GM23338 (cell line): ENCODE measurements around the gene FMNL1. TPM values are rescaled to one million over a fixed set of nuclear protein-coding genes. Genes with fewer than 3 reads are reported as not detected.

Source experiments
- ATAC-seq: fragments of 200-7000 bp; cut with Tn5 transposase; 3 replicates; pipeline ENCODE4 v1.9.1; 2020
- DNase-seq: peaks from one replicate; pipeline ENCODE4 v3.0.0-alpha.2; 2015; ENCODE audit warnings: low spot score
- H2AFZ ChIP-seq: fragments of 200-600 bp; sonication (generic); 2 replicates; pipeline ENCODE4 v1.8.0; 2016; ENCODE audit warnings: antibody characterized with exemption, mild to moderate bottlenecking, moderate library complexity
- H3F3A ChIP-seq: fragments of 200-600 bp; sonication (generic); replicated peaks from 2 replicates; pipeline ENCODE4 v1.8.0; 2017; ENCODE audit warnings: antibody characterized with exemption, mixed run types, low read depth
- H3K27ac ChIP-seq: fragments of 200-600 bp; sonication (generic); 2 replicates; pipeline ENCODE4 v1.6.1; 2016; ENCODE audit warnings: low read depth
- H3K27me3 ChIP-seq: fragments of 200-600 bp; sonication (generic); 2 replicates; pipeline ENCODE4 v1.8.0; 2016; ENCODE audit warnings: mild to moderate bottlenecking, mixed run types, moderate library complexity; ENCODE audit not compliant: insufficient read depth
- H3K36me3 ChIP-seq: fragments of 200-600 bp; sonication (generic); 2 replicates; pipeline ENCODE4 v1.8.0; 2016; ENCODE audit warnings: mild to moderate bottlenecking; ENCODE audit not compliant: insufficient read depth
- H3K4me1 ChIP-seq: fragments of 200-600 bp; sonication (generic); 2 replicates; pipeline ENCODE4 v1.8.0; 2016; ENCODE audit warnings: mild to moderate bottlenecking, moderate library complexity; ENCODE audit not compliant: insufficient read depth
- H3K4me2 ChIP-seq: fragments of 200-600 bp; sonication (generic); 2 replicates; pipeline ENCODE4 v1.7.1; 2017; ENCODE audit warnings: mixed run types
- H3K4me3 ChIP-seq: fragments of 200-600 bp; sonication (generic); 2 replicates; pipeline ENCODE4 v1.6.1; 2016; ENCODE audit warnings: mixed run types
- H3K79me2 ChIP-seq: fragments of 200-600 bp; sonication (generic); replicated peaks from 2 replicates; pipeline ENCODE4 v1.8.0; 2017; ENCODE audit warnings: mild to moderate bottlenecking; ENCODE audit not compliant: insufficient read depth
- H3K9me2 ChIP-seq: fragments of 200-600 bp; sonication (generic); 2 replicates; pipeline ENCODE4 v1.8.0; 2017; ENCODE audit not compliant: insufficient read depth
- H4K20me1 ChIP-seq: fragments of 200-600 bp; sonication (generic); replicated peaks from 2 replicates; pipeline ENCODE4 v1.8.0; 2017; ENCODE audit warnings: mild to moderate bottlenecking; ENCODE audit not compliant: insufficient read depth
- H3K27ac Mint-ChIP-seq: 2 replicates; pipeline ENCODE4 v1.8.0; 2020; ENCODE audit warnings: inconsistent platforms, mild to moderate bottlenecking, moderate library complexity, mixed read lengths
- H3K27me3 Mint-ChIP-seq: 3 replicates; pipeline ENCODE4 v1.8.0; 2022; ENCODE audit warnings: low read depth, mild to moderate bottlenecking, moderate library complexity, mixed read lengths, inconsistent platforms; ENCODE audit not compliant: insufficient read depth, poor library complexity
- H3K36me3 Mint-ChIP-seq: 3 replicates; pipeline ENCODE4 v1.8.0; 2021; ENCODE audit warnings: low read depth, mild to moderate bottlenecking, inconsistent platforms, moderate library complexity, mixed read lengths
- H3K4me1 Mint-ChIP-seq: 3 replicates; pipeline ENCODE4 v1.8.0; 2020; ENCODE audit warnings: mild to moderate bottlenecking, inconsistent platforms, mixed read lengths
- H3K4me3 Mint-ChIP-seq: 3 replicates; pipeline ENCODE4 v1.8.0; 2021; ENCODE audit warnings: moderate library complexity, mild to moderate bottlenecking, inconsistent platforms, mixed read lengths
- H3K9me3 Mint-ChIP-seq: 3 replicates; pipeline ENCODE4 v1.8.0; 2020; ENCODE audit warnings: moderate library complexity, mild to moderate bottlenecking, inconsistent platforms, mixed read lengths
- CREB1 ChIP-seq: fragments of 250-450 bp; sonication (Bioruptor Pico); IDR thresholded peaks from 2 replicates; pipeline ENCODE4 v1.5.0; 2020; ENCODE audit warnings: low read depth, mild to moderate bottlenecking, moderate library complexity
- CTCF ChIP-seq, 2 experiments: fragments of 200-600 bp in 1 of 2; sonication (generic) in 1 of 2; conservative IDR thresholded peaks; 2 replicates each; pipeline versions ENCODE4 v1.5.1 to v1.6.1; 2016 to 2017; ENCODE audit warnings: antibody characterized with exemption in 2 of 2, low read depth in 2 of 2, mild to moderate bottlenecking in 2 of 2, moderate library complexity in 1 of 2
- ETS1 ChIP-seq: IDR thresholded peaks from 2 replicates; pipeline ENCODE4 v1.6.1; 2016; ENCODE audit warnings: antibody characterized with exemption
- EZH2 ChIP-seq: fragments of 200-600 bp; sonication (generic); IDR thresholded peaks from one replicate; pipeline ENCODE4 v1.8.0; 2017; ENCODE audit warnings: antibody characterized with exemption, mild to moderate bottlenecking, low read depth; ENCODE audit not compliant: unreplicated experiment
- EZH2phosphoT487 ChIP-seq: fragments of 200-600 bp; sonication (generic); IDR thresholded peaks from one replicate; pipeline ENCODE4 v1.8.1; 2018; ENCODE audit warnings: antibody characterized with exemption; ENCODE audit not compliant: unreplicated experiment
- JUNB ChIP-seq: IDR thresholded peaks from one replicate; pipeline ENCODE4 v1.6.1; 2016; ENCODE audit warnings: antibody characterized with exemption; ENCODE audit not compliant: unreplicated experiment
- NANOG ChIP-seq: IDR thresholded peaks from 2 replicates; pipeline ENCODE4 v1.6.1; 2016; ENCODE audit warnings: antibody characterized with exemption, borderline replicate concordance
- POLR2AphosphoS5 ChIP-seq: IDR thresholded peaks from 2 replicates; pipeline ENCODE4 v1.6.1; 2016; ENCODE audit warnings: antibody characterized with exemption, low read depth
- REST ChIP-seq: IDR thresholded peaks from one replicate; pipeline ENCODE4 v1.6.1; 2018; ENCODE audit warnings: antibody characterized with exemption; ENCODE audit not compliant: unreplicated experiment
- STAT1 ChIP-seq: IDR thresholded peaks from one replicate; pipeline ENCODE4 v1.6.1; 2016; ENCODE audit warnings: antibody characterized with exemption; ENCODE audit not compliant: unreplicated experiment
- ZNF114 ChIP-seq: fragments of 250-450 bp; sonication (Bioruptor Pico); IDR thresholded peaks from 2 replicates; pipeline ENCODE4 v1.5.0; 2020; ENCODE audit warnings: mild to moderate bottlenecking, moderate library complexity
- ZNF331 ChIP-seq: fragments of 250-450 bp; sonication (Bioruptor Pico); IDR thresholded peaks from 2 replicates; pipeline ENCODE4 v1.5.0; 2020; ENCODE audit warnings: low read depth, mild to moderate bottlenecking, moderate library complexity
- ZNF462 ChIP-seq: fragments of 250-450 bp; sonication (Bioruptor Pico); IDR thresholded peaks from 2 replicates; pipeline ENCODE4 v1.5.0; 2020; ENCODE audit warnings: mild to moderate bottlenecking, moderate library complexity
- polyA plus RNA-seq: library from polyadenylated mRNA; unstranded; fragments of >200 nt; fragmentation: Nextera tagmentation; extraction: Ambion mirVana; gene quantifications from 2 replicates; pipeline ENCODE4 v1.2.1, GENCODE V29; 2016
- total RNA-seq: library from RNA; depleted of rRNA; stranded (reverse); fragments of >200 nt; shearing (Covaris generic); gene quantifications from 2 replicates; pipeline ENCODE4 v1.2.3, GENCODE V29; 2014

Gene FMNL1
- total and polyA plus RNA-seq, 2 experiments from 2014 or later, result 6.6 to 9.3 TPM

GRCh38 chr17:45186801-45187354 is 34.8 kb upstream of the FMNL1 start:
- H2AFZ ChIP-seq, result no peak overlapping the region
- H3K9me2 ChIP-seq, result no peaks in the 10 kb centered on the region
- Mint-ChIP-seq H3K27me3 (peaks cover 11% of the 10 kb centered on the region), H3K4me3 (no peak overlapping the region), H3K4me1 (peaks cover 2% of the 10 kb centered on the region; the same call in 2 of the 3 replicates), H3K27ac (no peak overlapping the region), H3K36me3 (no peaks in the 10 kb centered on the region), H3K9me3 (peaks cover 4% of the 10 kb centered on the region; the same call in 2 of the 3 replicates)
- H4K20me1 ChIP-seq, result no peaks in the 10 kb centered on the region
- ATAC-seq (no peak), DNase-seq (no peak)
- no peaks in the 10 kb centered on the region for H3K27me3 ChIP-seq
- H3K4me3 ChIP-seq, result no peak overlapping the region
- no peak overlapping the region for H3K4me2 ChIP-seq
- no peak overlapping the region for H3K27ac ChIP-seq
- no peaks in the 10 kb centered on the region for H3K79me2 ChIP-seq
- H3K36me3 ChIP-seq, result no peaks in the 10 kb centered on the region
- H3K4me1 ChIP-seq, result no peaks in the 10 kb centered on the region
- TF ChIP-seq JUNB (no peak), ZNF114 (CRISPR knock-in tag) (no peak), POLR2AphosphoS5 (no peak), EZH2phosphoT487 (no peak), ZNF331 (CRISPR knock-in tag) (no peak), STAT1 (no peak), CTCF (conservative IDR thresholded peaks at IDR 0.05; ENCODE audit: low read depth in 2 of 2) (no peak), CREB1 (CRISPR knock-in tag) (no peak), ETS1 (no peak), REST (no peak), NANOG (no peak), EZH2 (no peak), ZNF462 (CRISPR knock-in tag) (no peak)
- no peaks in the 10 kb centered on the region for H3F3A ChIP-seq
